DMS 273 (cell line): ENCODE measurements around the gene SNRPB.

Experiments used
- DNase-seq: peaks from one replicate; lab custom pipeline; 2025; ENCODE audit not compliant: unreplicated experiment; lab: John Stamatoyannopoulos, UW

Gene SNRPB

DNA sequence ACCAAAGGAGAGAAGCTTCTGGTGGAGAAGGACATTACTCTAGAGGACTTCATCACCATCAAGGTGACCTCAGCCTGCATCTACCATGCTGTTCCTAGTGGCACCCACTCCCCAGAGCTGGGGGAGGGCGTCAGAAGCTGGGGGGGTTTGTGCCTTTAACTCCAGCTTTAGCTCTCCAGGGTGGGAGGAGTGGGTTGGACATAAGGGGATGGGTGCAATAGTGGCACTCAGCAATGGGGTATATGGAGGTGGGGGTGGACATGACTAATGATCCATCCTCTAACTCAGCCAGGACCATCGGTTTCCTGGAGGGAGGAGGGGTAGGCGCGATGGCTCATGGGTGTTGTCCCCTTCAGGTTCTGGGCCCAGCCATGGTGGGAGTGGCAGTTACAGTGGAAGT lies 40.1 kb downstream of the SNRPB start:
- no peak for DNase-seq

DNA sequence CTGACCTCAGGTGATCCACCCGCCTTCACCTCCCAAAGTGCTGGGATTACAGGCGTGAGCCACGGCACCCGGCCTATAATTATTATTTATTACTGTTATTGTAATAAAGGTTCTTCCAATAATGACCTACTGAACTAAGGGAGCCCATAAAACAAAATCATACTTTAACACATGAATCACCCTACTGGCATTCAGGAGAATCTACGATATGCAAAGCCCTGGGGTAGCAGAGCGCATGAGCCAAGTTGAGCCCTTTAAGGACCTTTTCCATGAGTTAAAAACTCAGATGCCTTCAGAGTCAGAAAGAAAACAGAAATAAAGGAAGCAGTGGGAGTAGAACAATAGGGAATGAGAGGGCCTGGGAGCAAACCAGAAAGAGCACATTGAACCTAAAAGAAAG lies 41.5 kb downstream of the SNRPB start:
- no peak for DNase-seq

DNA sequence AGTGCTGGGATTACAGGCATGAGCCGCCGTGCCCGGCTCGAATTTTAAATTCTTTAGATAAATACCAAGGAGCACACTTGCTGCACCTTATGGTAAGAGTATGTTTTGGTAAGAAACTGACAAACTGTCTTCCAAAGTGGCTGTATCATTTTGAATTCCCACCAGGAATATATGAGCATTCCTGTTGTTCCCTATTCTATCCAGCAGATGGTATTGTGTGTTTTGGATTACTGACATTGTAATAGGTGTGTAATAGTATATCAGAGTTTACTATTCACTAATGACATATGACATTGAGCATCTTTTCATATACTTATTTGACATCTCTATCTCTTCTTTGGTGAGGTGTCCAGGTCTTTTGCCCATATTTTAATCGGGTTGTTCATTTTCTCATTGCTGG lies 49.3 kb downstream of the SNRPB start:
- DNase-seq: peak; percentile 56

DNA sequence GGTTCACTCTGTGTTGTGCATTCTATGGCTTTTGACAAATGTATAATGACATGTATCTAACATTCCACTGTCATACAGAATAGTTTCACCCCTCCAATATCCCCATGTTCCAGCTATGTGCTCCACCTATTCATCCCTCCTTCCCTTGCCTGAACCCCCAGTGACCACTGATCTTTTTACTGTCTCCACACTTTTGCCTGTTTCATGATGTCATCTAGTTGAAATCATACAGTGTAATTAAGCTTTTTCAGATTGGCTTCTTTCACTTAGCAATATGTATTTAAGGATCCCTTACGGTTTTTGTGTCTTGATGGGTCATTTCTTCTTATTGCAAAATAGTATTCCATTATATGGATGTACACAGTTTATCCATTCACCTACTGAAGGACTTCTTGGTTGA lies 50.1 kb downstream of the SNRPB start:
- no peak for DNase-seq

DNA sequence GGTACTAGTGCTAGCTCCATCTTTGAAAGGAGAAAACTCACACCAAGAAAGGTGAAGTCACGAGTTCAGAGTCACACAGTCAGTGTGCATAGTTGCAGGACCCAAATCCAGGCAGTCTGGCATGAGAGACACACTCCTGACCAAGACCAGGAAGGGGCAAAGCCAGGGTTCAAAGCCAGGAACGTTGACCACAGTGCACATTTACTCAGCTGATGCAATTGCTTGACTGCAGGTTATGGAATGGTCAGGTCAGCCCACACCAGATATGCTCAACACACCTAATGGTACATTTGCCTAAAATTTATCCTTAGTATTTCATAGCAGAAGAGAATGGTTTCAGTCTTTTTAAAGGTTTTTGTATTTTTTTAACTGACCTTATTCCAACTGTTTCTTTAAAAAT lies 52.2 kb downstream of the SNRPB start:
- DNase-seq: no peak

DNA sequence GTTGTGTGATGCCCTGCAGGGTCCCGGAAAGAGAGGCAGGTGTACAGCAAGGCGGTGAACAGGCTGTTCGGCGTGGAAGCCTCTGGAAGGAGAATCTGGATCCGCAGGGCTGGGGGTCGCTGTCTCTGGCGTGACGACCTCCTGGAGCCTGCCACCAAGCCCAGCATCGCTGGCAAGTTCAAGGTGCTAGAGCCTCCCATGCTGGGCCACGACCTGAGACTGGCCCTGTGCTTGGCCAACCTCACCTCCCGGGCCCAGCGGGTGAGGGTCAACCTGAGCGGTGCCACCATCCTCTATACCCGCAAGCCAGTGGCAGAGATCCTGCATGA lies 53.4 kb downstream of the SNRPB start:
- DNase-seq: peak; percentile 61

DNA sequence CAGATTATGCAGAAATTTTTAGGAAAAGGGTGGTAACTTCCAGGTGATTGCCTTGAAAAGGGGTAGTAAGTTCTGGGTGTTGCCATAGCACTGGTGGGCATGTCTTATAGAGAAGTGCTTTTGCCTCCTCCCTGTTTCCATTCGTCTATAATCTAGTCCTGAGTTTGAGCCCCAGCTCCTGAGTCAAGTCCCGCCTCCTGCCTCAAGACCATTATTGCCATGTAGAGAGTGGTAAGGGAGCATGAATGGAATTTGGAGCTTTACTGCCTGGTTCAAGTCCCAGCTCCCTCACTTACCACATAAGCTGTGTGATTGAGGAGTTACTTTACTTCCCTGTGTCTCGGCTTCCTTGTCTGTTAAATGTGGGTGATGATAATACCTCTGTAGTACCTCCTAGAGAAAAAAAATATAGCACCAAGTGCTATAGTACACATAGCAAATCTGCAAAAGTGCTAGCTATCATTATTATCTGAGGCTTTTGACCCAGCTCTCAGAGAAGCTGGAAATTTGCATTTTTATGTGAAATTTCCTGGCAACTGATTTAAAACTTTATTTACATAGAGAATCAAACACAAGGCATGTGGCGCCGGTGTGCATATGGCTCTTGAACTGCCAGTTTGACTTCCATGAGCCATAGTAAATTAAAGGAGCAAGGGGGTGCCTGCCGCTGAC lies 53.9 kb downstream of the SNRPB start:
- DNase-seq: peak; percentile 82
